PC-3 (cell line): ENCODE results near the gene CYP27B1. TPM values are rescaled to one million over a fixed set of nuclear protein-coding genes. Genes with fewer than 3 reads are reported as not detected.

ENCODE experiments used
- ATAC-seq: fragments of 200-7000 bp; cut with Tn5 transposase; 2 replicates; pipeline ENCODE4 v1.9.1; 2020; ENCODE audit warnings: mild to moderate bottlenecking, moderate library complexity
- BruUV-seq: library from RNA; stranded (reverse); fragments of 400-500 nt; replicated peaks from 2 replicates; lab custom pipeline; 2021; lab: Mats Ljungman, UMichigan
- CTCF ChIA-PET: fragments of 300-600 bp; sonication (Branson Sonifier 250); formaldehyde crosslinking; loops from one replicate; lab custom pipeline; 2022; ENCODE audit warnings: antibody characterized with exemption; lab: Charles Lee
- POLR2A ChIA-PET: fragments of 300-600 bp; sonication (Branson Sonifier 250); formaldehyde crosslinking; loops from one replicate; lab custom pipeline; 2022; ENCODE audit warnings: antibody characterized with exemption; ENCODE audit not compliant: unreplicated experiment; lab: Charles Lee
- DNase-seq: peaks from one replicate; pipeline ENCODE4 v3.0.0-alpha.2; 2015
- H2AFZ ChIP-seq: fragments of 300-600 bp; sonication (generic); 2 replicates; pipeline ENCODE4 v1.6.0; 2016; ENCODE audit warnings: antibody characterized with exemption, low read length
- H3F3A ChIP-seq: fragments of 300-600 bp; sonication (generic); one replicate; pipeline ENCODE4 v1.6.0; 2017; ENCODE audit warnings: antibody characterized with exemption, low read length, control low read depth, mild to moderate bottlenecking; ENCODE audit not compliant: unreplicated experiment
- H3K27ac ChIP-seq: fragments of 300-600 bp; sonication (generic); 2 replicates; pipeline ENCODE4 v1.5.1; 2016; ENCODE audit warnings: mild to moderate bottlenecking, low read length
- H3K27me3 ChIP-seq: fragments of 300-600 bp; sonication (generic); 2 replicates; pipeline ENCODE4 v1.6.1; 2016; ENCODE audit warnings: low read length, mixed read lengths
- H3K36me3 ChIP-seq: fragments of 300-600 bp; sonication (generic); 2 replicates; pipeline ENCODE4 v1.6.1; 2016; ENCODE audit warnings: low read depth, mixed run types, low read length, mixed read lengths
- H3K4me1 ChIP-seq: fragments of 300-600 bp; sonication (generic); 2 replicates; pipeline ENCODE4 v1.5.1; 2016; ENCODE audit warnings: low read length; ENCODE audit not compliant: insufficient read depth
- H3K4me2 ChIP-seq: fragments of 300-600 bp; sonication (generic); 2 replicates; pipeline ENCODE4 v1.6.0; 2016; ENCODE audit warnings: low read length
- H3K4me3 ChIP-seq: fragments of 300-600 bp; sonication (generic); 2 replicates; pipeline ENCODE4 v1.5.1; 2016; ENCODE audit warnings: mild to moderate bottlenecking, low read length, mixed read lengths
- H3K79me2 ChIP-seq: fragments of 300-600 bp; sonication (generic); 2 replicates; pipeline ENCODE4 v1.6.1; 2017; ENCODE audit warnings: low read length, mixed read lengths
- H3K9ac ChIP-seq: fragments of 300-600 bp; sonication (generic); 2 replicates; pipeline ENCODE4 v1.6.0; 2016; ENCODE audit warnings: mild to moderate bottlenecking, low read length
- H3K9me2 ChIP-seq: fragments of 300-600 bp; sonication (generic); replicated peaks from 2 replicates; pipeline ENCODE4 v1.6.1; 2016; ENCODE audit warnings: mixed run types, low read length, mixed read lengths
- H3K9me3 ChIP-seq: fragments of 300-600 bp; sonication (generic); 2 replicates; pipeline ENCODE4 v1.6.1; 2016; ENCODE audit warnings: low read length, mixed read lengths
- H4K20me1 ChIP-seq: fragments of 300-600 bp; sonication (generic); 2 replicates; pipeline ENCODE4 v1.6.1; 2016; ENCODE audit warnings: low read length, mixed read lengths
- CTCF ChIP-seq: fragments of 300-600 bp; sonication (generic); conservative IDR thresholded peaks from 2 replicates; pipeline ENCODE4 v1.5.1; 2017; ENCODE audit warnings: antibody characterized with exemption, low read depth, mild to moderate bottlenecking, low read length
- EZH2 ChIP-seq: fragments of 300-600 bp; sonication (generic); IDR thresholded peaks from one replicate; pipeline ENCODE4 v1.6.1; 2017; ENCODE audit warnings: antibody characterized with exemption, mild to moderate bottlenecking, low read length; ENCODE audit not compliant: unreplicated experiment
- EZH2phosphoT487 ChIP-seq: fragments of 300-600 bp; sonication (generic); IDR thresholded peaks from 2 replicates; pipeline ENCODE4 v1.6.1; 2018; ENCODE audit warnings: mild to moderate bottlenecking, antibody characterized with exemption, low read length, borderline replicate concordance
- intact Hi-C: fragments of 100-400 bp; cut with micrococcal nuclease; formaldehyde crosslinking; loops from 2 replicates; pipeline ENCODE4 v1.9.0; 2023
- total RNA-seq: library from RNA; depleted of rRNA; stranded (reverse); fragments of >200 nt; gene quantifications from 2 replicates; pipeline ENCODE4 v1.2.3, GENCODE V29; 2014

CYP27B1 gene
- total RNA-seq, 1 experiment from 2014 or later, result 8.1 TPM

- no peak overlapping the region for H3K4me2 ChIP-seq
- no peaks in the 10 kb centered on the region for H3K79me2 ChIP-seq
- H3F3A ChIP-seq, result no peaks in the 10 kb centered on the region
- POLR2A ChIA-PET, result no interaction called here
- H3K27me3 ChIP-seq, result no peaks in the 10 kb centered on the region
- no peak overlapping the region for H3K9ac ChIP-seq
- peaks cover 3% of the 10 kb centered on the region; the same call in 1 of the 2 replicates for H3K4me1 ChIP-seq
- no peak overlapping the region for H2AFZ ChIP-seq
- TF ChIP-seq CTCF (no peak), EZH2phosphoT487 (no peak), EZH2 (no peak)
- no peak overlapping the region for H3K4me3 ChIP-seq
- H4K20me1 ChIP-seq, result no peaks in the 10 kb centered on the region
- no peak for DNase-seq
- TSS peak; percentile 68 for BruUV-seq
- H3K36me3 ChIP-seq, result peaks cover 11% of the 10 kb centered on the region; the same call in 1 of the 2 replicates
- no peak for ATAC-seq
- H3K9me2 ChIP-seq, result no peaks in the 10 kb centered on the region
- no peak overlapping the region for H3K27ac ChIP-seq
- intact Hi-C loops, result no loop called here
- no peaks in the 10 kb centered on the region for H3K9me3 ChIP-seq
- CTCF ChIA-PET, result no interaction called here
Observed at GRCh38 chr12:57720606-57721595, 46.0 kb downstream of the CYP27B1 start.

GRCh38 chr12:57719777-57720605, 46.9 kb downstream of the CYP27B1 start:
- Histone ChIP-seq H3K4me1 (no peaks in the 10 kb centered on the region), H3K36me3 (peaks cover 11% of the 10 kb centered on the region; the same call in 1 of the 2 replicates), H2AFZ (no peak overlapping the region), H4K20me1 (no peaks in the 10 kb centered on the region), H3F3A (no peaks in the 10 kb centered on the region), H3K4me3 (no peak overlapping the region), H3K27ac (no peak overlapping the region), H3K9ac (no peak overlapping the region), H3K79me2 (no peaks in the 10 kb centered on the region), H3K27me3 (no peaks in the 10 kb centered on the region), H3K4me2 (no peak overlapping the region), H3K9me2 (no peaks in the 10 kb centered on the region), H3K9me3 (no peaks in the 10 kb centered on the region)
- ChIA-PET POLR2A (no interaction called here), CTCF (no interaction called here)
- DNase-seq (no peak), ATAC-seq (no peak)
- intact Hi-C loops, result no loop called here
- no TSS peak for BruUV-seq
- TF ChIP-seq CTCF (no peak), EZH2phosphoT487 (no peak), EZH2 (no peak)
